Measurements from ENCODE around the gene HBP1.

DNA sequence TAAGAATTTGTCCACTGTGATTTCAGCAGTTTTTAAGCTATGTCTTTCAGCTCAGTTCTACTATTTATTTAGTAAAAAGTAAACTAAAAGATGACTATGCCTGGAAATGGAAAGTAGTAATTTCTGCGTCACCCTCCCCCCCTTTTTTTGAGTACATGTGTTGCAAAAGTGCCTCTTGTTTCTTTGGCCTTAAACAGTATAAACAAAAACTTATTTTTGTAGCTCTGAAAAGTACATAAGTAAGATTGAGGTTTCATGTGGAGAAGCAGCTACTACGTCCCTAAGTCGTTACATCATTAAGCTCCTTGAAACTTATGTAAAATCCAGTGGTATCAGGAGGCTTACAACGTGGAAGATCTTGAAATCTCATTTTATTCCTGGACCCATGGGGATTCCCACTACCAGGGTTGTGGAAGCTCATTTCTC, 46.3 kb upstream of the HBP1 start:
- TF ChIP-seq POLR2AphosphoS5 (IDR thresholded peaks at IDR 0.05) (no peak), CTCF (IDR thresholded peaks at IDR 0.05) (no peak)
